ENCODE measurements around the gene TEX2.
"Not testable (repeated sequence)": the region's sequence is repeated elsewhere in the genome, so short reads cannot be mapped to it uniquely, and the experiment has no call there.

- not testable (repeated sequence) for TF ChIP-seq ZNF367 (CRISPR knock-in tag; IDR thresholded peaks at IDR 0.05; ENCODE audit: borderline replicate concordance); ZBTB49 (CRISPR knock-in tag; IDR thresholded peaks at IDR 0.05; ENCODE audit: borderline replicate concordance); CBX2 (IDR thresholded peaks at IDR 0.05; ENCODE audit: low read depth, low read length); CBX2 (CRISPR knock-in tag; IDR thresholded peaks at IDR 0.05; ENCODE audit: low read depth); ATF1 (CRISPR knock-in tag; IDR thresholded peaks at IDR 0.05); SKI (IDR thresholded peaks at IDR 0.05; ENCODE audit: partially characterized antibody); ZNF143 (CRISPR knock-in tag; IDR thresholded peaks at IDR 0.05)
These were observed 54.4 kb downstream of the TEX2 start for GRCh38 chr17:64208656-64209055.

All from HepG2 (cell line).